Choroid plexus epithelial cell (primary cell): ENCODE measurements around the gene HNRNPA1L2.
"Not testable (repeated sequence)": the region's sequence is repeated elsewhere in the genome, so short reads cannot be mapped to it uniquely, and the experiment has no call there.

Experiments used
- DNase-seq: peaks from one replicate; pipeline ENCODE4 v3.0.0-alpha.2; 2010; ENCODE audit warnings: low read depth
- H3K4me3 ChIP-seq: 2 replicates; pipeline ENCODE4 v1.5.1; 2011; ENCODE audit warnings: low read depth, mild to moderate bottlenecking, control low read depth, low read length, moderate library complexity
- TF ChIP-seq, protein P1 (sequence below): conservative IDR thresholded peaks from 2 replicates; pipeline ENCODE4 v1.5.1; 2011; ENCODE audit warnings: low read depth, mild to moderate bottlenecking, control low read depth, inconsistent platforms, low read length, moderate library complexity

The HNRNPA1L2 gene

DNA sequence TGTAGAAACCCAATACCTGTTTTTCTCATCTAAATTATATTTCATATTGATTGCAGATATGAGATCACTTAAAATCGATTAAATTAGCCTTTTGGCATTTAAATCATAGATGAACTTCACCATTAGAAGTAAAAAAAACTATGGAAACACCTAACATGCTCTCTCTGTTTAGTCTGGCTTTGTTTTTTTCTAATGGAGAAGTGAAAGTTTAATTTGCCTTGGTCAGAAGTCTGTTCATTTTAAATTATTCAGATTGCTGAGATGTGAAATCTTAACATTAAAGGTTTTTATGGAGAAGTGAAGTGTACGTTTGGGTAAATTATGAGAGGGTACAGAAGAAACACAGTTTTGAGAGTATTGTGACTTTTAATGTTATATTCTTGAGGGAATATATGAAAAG, 17.1 kb downstream of the HNRNPA1L2 start:
- no peak overlapping the region for H3K4me3 ChIP-seq
- no peak for DNase-seq
- TF ChIP-seq, protein P1, sequence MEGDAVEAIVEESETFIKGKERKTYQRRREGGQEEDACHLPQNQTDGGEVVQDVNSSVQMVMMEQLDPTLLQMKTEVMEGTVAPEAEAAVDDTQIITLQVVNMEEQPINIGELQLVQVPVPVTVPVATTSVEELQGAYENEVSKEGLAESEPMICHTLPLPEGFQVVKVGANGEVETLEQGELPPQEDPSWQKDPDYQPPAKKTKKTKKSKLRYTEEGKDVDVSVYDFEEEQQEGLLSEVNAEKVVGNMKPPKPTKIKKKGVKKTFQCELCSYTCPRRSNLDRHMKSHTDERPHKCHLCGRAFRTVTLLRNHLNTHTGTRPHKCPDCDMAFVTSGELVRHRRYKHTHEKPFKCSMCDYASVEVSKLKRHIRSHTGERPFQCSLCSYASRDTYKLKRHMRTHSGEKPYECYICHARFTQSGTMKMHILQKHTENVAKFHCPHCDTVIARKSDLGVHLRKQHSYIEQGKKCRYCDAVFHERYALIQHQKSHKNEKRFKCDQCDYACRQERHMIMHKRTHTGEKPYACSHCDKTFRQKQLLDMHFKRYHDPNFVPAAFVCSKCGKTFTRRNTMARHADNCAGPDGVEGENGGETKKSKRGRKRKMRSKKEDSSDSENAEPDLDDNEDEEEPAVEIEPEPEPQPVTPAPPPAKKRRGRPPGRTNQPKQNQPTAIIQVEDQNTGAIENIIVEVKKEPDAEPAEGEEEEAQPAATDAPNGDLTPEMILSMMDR, result no peak

DNA sequence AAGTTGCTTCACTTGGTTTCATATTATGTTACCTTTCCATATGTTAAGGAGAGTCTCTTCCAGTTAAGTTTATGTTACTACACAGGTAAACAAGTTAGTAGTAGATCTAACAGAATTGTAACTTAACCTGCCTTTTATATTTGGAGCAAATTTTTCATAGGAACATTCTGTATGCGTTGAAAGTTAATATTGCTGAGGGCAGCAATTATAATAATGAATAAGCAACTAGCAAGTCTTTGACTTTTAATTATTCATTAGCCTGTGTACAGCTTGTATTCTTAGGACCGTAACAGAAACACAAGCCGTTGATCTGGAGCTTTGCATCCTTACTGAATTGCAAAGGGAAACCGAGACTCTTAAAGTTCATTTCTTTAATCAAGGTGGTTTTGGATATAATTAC, 22.0 kb downstream of the HNRNPA1L2 start:
- TF ChIP-seq, protein P1, result no peak
- H3K4me3 ChIP-seq, result no peak overlapping the region
- DNase-seq, result no peak

DNA sequence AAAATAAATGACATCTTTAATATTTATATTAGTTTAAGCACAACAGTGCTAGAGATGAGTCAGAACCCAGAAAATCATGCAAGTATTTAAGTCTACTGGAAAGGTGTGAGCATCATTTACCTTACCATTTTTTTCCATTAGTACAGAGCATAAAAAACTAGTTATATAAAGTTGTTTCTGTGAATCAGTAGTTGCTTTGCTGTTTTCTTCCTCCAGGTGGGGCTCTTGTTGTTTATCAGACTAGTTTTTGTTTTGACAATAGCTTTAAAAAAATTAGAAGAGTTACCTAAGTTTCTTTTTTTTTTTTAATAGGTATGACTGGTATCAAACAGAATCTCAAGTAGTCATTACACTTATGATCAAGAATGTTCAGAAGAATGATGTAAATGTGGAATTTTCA, 23.1 kb downstream of the HNRNPA1L2 start:
- H3K4me3 ChIP-seq, result no peak overlapping the region
- DNase-seq, result peak; percentile 55
- TF ChIP-seq, protein P1, result peak; percentile 54

DNA sequence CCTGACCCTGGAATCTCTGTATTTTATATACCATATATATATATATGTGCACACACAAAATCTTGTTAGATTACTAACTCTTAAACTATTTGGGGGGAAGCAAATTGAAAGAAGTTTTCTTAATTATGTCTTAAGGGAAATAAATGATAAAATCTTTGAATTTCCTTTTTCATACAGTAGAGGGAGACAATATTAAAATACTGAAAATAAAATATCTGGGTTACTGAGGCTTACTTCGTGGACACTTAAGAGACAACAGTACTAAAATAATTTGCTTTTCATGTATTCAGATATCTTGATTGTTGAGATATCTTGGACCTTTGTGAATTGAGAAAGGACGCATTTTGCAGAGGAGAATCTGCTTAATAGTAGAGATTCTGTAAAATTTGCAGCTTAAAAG, 27.4 kb downstream of the HNRNPA1L2 start:
- TF ChIP-seq, protein P1, result peak; percentile 11
- DNase-seq, result no peak

DNA sequence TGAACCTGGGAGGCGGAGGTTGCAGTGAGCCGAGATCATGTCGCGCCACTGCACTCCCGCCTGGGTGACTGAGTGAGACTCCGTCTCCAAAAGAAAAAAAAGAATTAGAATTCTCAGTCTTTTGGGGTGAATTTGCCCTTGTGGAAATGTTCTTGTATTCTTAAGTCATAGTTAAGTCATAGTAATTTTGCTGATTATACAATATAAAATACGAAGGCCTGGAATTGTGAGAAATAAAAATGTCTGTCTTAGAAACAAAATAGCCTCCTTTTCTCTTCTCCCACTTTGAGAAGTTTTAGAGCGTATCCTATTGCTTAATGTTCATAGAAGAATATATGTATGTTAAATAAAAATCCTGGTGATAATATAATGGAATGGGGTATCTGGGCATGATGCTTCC, 28.5 kb downstream of the HNRNPA1L2 start:
- no peak for DNase-seq
- TF ChIP-seq, protein P1, result no peak

More for the DNA sequence above, 27.4 kb downstream of the HNRNPA1L2 start:
- H3K4me3 ChIP-seq, result no peak overlapping the region

DNA sequence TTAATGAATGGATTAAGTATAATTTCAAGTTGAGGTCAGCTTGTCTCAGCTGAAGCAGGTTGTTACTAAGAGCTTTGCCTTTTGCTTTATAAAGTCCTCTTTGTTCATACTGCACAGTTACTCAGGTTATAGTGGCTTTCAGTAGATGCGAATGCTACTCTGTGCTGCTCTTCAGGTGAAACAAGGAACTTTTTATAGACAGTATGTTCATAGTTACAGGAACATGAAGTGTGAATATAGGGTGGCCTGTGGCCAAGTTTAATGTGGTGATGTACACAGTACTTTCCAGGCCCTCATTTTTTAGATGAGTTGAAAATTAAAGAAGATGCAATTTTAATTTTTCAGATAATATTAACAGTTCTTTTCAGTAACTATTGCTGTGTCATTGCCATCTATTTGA, 31.2 kb downstream of the HNRNPA1L2 start:
- no peak for DNase-seq
- TF ChIP-seq, protein P1, result no peak
- no peak overlapping the region for H3K4me3 ChIP-seq

More for the DNA sequence above, 28.5 kb downstream of the HNRNPA1L2 start:
- H3K4me3 ChIP-seq, result no peak overlapping the region

DNA sequence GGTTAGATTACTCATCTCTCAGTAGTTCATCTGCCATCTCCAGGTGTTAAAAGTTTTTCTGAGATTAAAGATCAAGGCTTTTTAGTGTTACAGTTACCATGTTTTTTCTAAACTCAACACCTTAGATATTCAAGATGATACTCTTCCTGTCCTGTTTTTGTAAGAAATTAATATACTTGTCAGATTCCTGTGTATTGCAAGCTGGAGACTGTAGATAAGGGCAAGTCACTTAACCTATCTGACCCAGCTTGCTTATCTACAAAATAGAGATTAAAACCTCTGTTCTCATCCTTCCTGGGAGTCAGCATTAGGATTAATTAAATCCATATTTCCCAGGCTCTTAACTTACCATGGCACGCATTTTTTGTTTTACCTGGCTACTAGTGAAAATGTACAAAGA, 35.6 kb downstream of the HNRNPA1L2 start:
- TF ChIP-seq, protein P1, result no peak
- DNase-seq, result no peak
- H3K4me3 ChIP-seq, result no peak overlapping the region

DNA sequence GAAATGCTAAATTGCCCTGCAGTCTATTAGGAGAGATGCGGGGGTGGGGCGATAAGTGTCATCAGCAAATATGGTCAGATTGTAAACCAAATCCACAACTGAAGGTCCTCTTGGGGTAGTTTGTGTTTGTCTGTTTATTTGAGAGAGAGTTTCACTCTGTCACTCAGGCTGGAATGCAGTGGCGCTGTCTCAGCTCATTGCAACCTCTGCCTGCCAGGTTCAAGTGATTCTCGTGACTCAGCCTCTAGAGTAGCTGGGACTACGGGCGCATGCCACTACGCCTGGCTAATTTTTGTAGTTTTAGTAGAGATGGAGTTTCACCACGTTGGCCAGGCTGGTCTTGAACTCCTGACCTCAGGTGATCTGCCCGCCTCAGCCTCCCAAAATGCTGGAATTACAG, 43.6 kb downstream of the HNRNPA1L2 start:
- H3K4me3 ChIP-seq, result not testable (repeated sequence)
- DNase-seq, result peak; percentile 20
